D721Med (cell line): ENCODE results near the gene KATNAL1.
"Not testable (repeated sequence)": the region's sequence is repeated elsewhere in the genome, so short reads cannot be mapped to it uniquely, and the experiment has no call there.

Source experiments
- DNase-seq: peaks from one replicate; pipeline ENCODE4 v3.0.0; 2011; ENCODE audit warnings: low spot score; ENCODE audit not compliant: insufficient read length
- FAIRE-seq: peaks from 2 replicates; lab custom pipeline; 2011; peaks lifted over from hg19 to GRCh38; lab: Jason Lieb, UNC
- CTCF ChIP-seq: IDR thresholded peaks from 2 replicates; pipeline ENCODE4 v1.5.1; 2012; ENCODE audit warnings: mild to moderate bottlenecking, control low read depth; ENCODE audit not compliant: insufficient read depth; ENCODE audit errors: missing control alignments

Gene KATNAL1

GRCh38 chr13:30276178-30276577, 31.2 kb downstream of the KATNAL1 start:
- FAIRE-seq (no peak), DNase-seq (no peak)
- TF ChIP-seq CTCF: no peak

GRCh38 chr13:30274083-30274482, 33.3 kb downstream of the KATNAL1 start:
- no peak for TF ChIP-seq CTCF
- DNase-seq (no peak), FAIRE-seq (no peak)

- not testable (repeated sequence) for FAIRE-seq, DNase-seq
These were observed 37.3 kb downstream of the KATNAL1 start for GRCh38 chr13:30270035-30270434.

- DNase-seq (no peak), FAIRE-seq (no peak)
- TF ChIP-seq CTCF: no peak
These were observed 38.7 kb downstream of the KATNAL1 start for GRCh38 chr13:30268673-30269072.

- no peak for DNase-seq
- peak; percentile 38 for FAIRE-seq
- no peak for TF ChIP-seq CTCF
These were observed 40.6 kb downstream of the KATNAL1 start for GRCh38 chr13:30266756-30267155.

GRCh38 chr13:30259149-30259733, 48.1 kb downstream of the KATNAL1 start:
- not testable (repeated sequence) for DNase-seq, FAIRE-seq

GRCh38 chr13:30257468-30258099, 49.8 kb downstream of the KATNAL1 start:
- FAIRE-seq: no peak
- no peak for TF ChIP-seq CTCF
- no peak for DNase-seq

GRCh38 chr13:30256713-30257467, 50.5 kb downstream of the KATNAL1 start:
- FAIRE-seq (no peak), DNase-seq (no peak)

More at GRCh38 chr13:30256713-30257467, 50.5 kb downstream of the KATNAL1 start:
- TF ChIP-seq CTCF: no peak
